Measurements from ENCODE around the gene STK32B. TPM values are rescaled to one million over a fixed set of nuclear protein-coding genes. Genes with fewer than 3 reads are reported as not detected.
"Not testable (repeated sequence)": the region's sequence is repeated elsewhere in the genome, so short reads cannot be mapped to it uniquely, and the experiment has no call there.

The STK32B gene
- total RNA-seq, 1 experiment from 2014 or later: 15.1 TPM

DNA sequence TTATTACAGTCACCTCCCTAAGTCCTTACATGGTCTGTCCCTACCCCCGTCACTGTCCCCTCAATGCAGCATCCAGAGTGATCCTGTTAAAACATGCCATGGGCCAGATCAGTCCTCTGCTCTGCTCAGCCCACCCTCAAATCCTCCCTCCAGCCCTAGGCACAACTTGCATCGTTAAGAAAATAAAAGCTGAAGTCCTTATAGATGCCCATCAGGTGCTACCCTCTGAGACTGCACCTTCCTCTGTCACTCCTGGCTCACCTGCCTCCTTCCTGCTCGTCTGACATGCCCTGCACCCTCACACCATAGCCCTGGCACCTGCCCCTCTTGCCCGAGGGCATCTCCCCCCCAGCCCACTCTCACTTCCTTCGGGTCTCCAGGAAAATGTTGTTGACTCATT lies 4.1 kb downstream of the STK32B start:
- Histone ChIP-seq H3K4me1 (ENCODE audit: insufficient read depth, low read length, poor library complexity, severe bottlenecking) (peaks cover 5% of the 10 kb centered on the region), H3K9me3 (ENCODE audit: low read depth, low read length, poor library complexity, severe bottlenecking) (no peaks in the 10 kb centered on the region), H3K36me3 (ENCODE audit: insufficient read depth, low read length, poor library complexity, severe bottlenecking) (no peaks in the 10 kb centered on the region), H3K27me3 (replicated peaks; ENCODE audit: insufficient read depth, low read depth, low read length, poor library complexity) (peaks cover 5% of the 10 kb centered on the region), H3K27ac (ENCODE audit: low read depth, low read length, poor library complexity, severe bottlenecking) (no peak overlapping the region), H3K4me3 (ENCODE audit: low read depth, low read length, poor library complexity, severe bottlenecking) (no peak overlapping the region)
- TF ChIP-seq, protein P1, sequence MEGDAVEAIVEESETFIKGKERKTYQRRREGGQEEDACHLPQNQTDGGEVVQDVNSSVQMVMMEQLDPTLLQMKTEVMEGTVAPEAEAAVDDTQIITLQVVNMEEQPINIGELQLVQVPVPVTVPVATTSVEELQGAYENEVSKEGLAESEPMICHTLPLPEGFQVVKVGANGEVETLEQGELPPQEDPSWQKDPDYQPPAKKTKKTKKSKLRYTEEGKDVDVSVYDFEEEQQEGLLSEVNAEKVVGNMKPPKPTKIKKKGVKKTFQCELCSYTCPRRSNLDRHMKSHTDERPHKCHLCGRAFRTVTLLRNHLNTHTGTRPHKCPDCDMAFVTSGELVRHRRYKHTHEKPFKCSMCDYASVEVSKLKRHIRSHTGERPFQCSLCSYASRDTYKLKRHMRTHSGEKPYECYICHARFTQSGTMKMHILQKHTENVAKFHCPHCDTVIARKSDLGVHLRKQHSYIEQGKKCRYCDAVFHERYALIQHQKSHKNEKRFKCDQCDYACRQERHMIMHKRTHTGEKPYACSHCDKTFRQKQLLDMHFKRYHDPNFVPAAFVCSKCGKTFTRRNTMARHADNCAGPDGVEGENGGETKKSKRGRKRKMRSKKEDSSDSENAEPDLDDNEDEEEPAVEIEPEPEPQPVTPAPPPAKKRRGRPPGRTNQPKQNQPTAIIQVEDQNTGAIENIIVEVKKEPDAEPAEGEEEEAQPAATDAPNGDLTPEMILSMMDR (conservative IDR thresholded peaks at IDR 0.05; ENCODE audit: low read depth, low read length): no peak
- TF ChIP-seq EZH2 (IDR thresholded peaks at IDR 0.05; ENCODE audit: borderline replicate concordance, low read depth, low read length, poor library complexity, severe bottlenecking): no peak
- no TSS peak for BruUV-seq (replicated peaks)
- DNase-seq (ENCODE audit: low spot score): no peak
- ChIA-PET CTCF (no interaction called here), POLR2A (ENCODE audit: low non-redundant PET) (no interaction called here)
- intact Hi-C loops (cut with micrococcal nuclease; ENCODE audit: unreplicated experiment): loop anchor here (10.0 kb wide), 1 partner anchor 169 kb away; no protein-coding TSS in a partner anchor

DNA sequence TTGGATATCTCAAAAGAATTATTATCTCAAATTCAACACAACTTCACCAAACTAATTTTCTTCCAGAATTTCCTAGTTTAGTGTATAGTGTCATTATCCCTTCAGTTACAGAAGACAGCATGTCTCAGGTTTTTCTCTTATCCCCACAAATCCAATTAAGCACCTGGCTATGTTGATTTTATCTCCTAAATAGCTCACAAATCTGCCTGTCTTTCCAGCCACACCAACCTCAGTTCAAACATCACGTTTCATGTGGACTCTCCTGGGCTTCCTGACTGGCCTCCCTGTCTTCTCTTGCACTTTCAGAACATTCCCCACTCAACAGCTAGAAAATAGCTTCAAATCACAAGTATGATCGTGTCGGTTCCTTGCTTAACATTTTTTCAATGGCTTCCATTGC lies 14.8 kb downstream of the STK32B start:
- H3K4me3 ChIP-seq (ENCODE audit: low read depth, low read length, poor library complexity, severe bottlenecking): no peak overlapping the region
- H3K9me3 ChIP-seq (ENCODE audit: low read depth, low read length, poor library complexity, severe bottlenecking): no peaks in the 10 kb centered on the region
- DNase-seq (ENCODE audit: low spot score): no peak
- CTCF ChIA-PET: no interaction called here
- BruUV-seq (replicated peaks): no TSS peak
- H3K27ac ChIP-seq (ENCODE audit: low read depth, low read length, poor library complexity, severe bottlenecking): no peak overlapping the region
- H3K36me3 ChIP-seq (ENCODE audit: insufficient read depth, low read length, poor library complexity, severe bottlenecking): no peaks in the 10 kb centered on the region
- POLR2A ChIA-PET (ENCODE audit: low non-redundant PET): no interaction called here
- TF ChIP-seq EZH2 (IDR thresholded peaks at IDR 0.05; ENCODE audit: borderline replicate concordance, low read depth, low read length, poor library complexity, severe bottlenecking): no peak
- TF ChIP-seq, protein P1 (conservative IDR thresholded peaks at IDR 0.05; ENCODE audit: low read depth, low read length): no peak
- H3K27me3 ChIP-seq (replicated peaks; ENCODE audit: insufficient read depth, low read depth, low read length, poor library complexity): no peaks in the 10 kb centered on the region
- intact Hi-C loops (cut with micrococcal nuclease; ENCODE audit: unreplicated experiment): no loop called here
- H3K4me1 ChIP-seq (ENCODE audit: insufficient read depth, low read length, poor library complexity, severe bottlenecking): no peaks in the 10 kb centered on the region

DNA sequence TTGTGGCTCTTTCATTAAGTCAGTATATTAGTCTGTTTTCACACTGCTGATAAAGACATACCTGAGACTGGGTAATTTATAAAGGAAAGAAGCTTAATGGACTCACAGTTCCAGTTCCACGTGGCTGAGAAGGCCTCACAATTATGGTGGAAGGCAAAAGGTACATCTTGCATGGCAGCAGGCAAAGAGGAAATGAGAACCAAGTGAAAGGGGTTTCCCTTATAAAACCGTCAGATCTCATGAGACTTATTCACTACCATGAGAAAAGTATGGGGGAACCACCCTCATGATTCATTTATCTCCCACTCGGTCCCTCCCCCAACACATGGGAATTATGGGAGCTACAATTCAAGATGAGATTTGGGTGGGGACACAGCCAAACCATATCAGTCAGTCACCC lies 15.7 kb downstream of the STK32B start:
- POLR2A ChIA-PET (ENCODE audit: low non-redundant PET); H3K4me3 ChIP-seq (ENCODE audit: low read depth, low read length, poor library complexity, severe bottlenecking); DNase-seq (ENCODE audit: low spot score); H3K27ac ChIP-seq (ENCODE audit: low read depth, low read length, poor library complexity, severe bottlenecking); intact Hi-C loops (cut with micrococcal nuclease; ENCODE audit: unreplicated experiment); H3K27me3 ChIP-seq (replicated peaks; ENCODE audit: insufficient read depth, low read depth, low read length, poor library complexity); CTCF ChIA-PET; H3K4me1 ChIP-seq (ENCODE audit: insufficient read depth, low read length, poor library complexity, severe bottlenecking); H3K9me3 ChIP-seq (ENCODE audit: low read depth, low read length, poor library complexity, severe bottlenecking); H3K36me3 ChIP-seq (ENCODE audit: insufficient read depth, low read length, poor library complexity, severe bottlenecking); BruUV-seq (replicated peaks): not testable (repeated sequence)

DNA sequence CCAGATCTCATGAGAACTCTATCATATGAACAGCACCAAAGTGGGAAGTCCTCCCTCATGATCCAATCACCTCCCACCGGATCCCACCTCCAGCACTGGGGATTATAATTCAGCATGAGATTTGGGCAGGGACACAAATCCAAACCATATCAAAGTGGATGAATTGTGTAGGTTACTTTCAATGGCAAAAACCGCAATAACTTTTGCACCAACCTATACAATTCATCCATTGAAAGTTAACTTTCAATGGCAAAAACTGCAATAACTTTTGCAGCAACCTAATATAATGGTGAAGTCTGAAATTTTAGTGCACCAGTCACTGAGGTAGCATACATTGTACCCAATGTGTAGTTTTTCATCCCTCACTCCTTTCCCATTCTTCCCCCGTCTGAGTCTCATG lies 16.6 kb downstream of the STK32B start:
- ChIA-PET POLR2A (ENCODE audit: low non-redundant PET) (no interaction called here), CTCF (no interaction called here)
- no TSS peak for BruUV-seq (replicated peaks)
- Histone ChIP-seq H3K4me1 (ENCODE audit: insufficient read depth, low read length, poor library complexity, severe bottlenecking) (no peaks in the 10 kb centered on the region), H3K27ac (ENCODE audit: low read depth, low read length, poor library complexity, severe bottlenecking) (no peak overlapping the region), H3K36me3 (ENCODE audit: insufficient read depth, low read length, poor library complexity, severe bottlenecking) (no peaks in the 10 kb centered on the region), H3K4me3 (ENCODE audit: low read depth, low read length, poor library complexity, severe bottlenecking) (no peak overlapping the region), H3K9me3 (ENCODE audit: low read depth, low read length, poor library complexity, severe bottlenecking) (no peaks in the 10 kb centered on the region), H3K27me3 (replicated peaks; ENCODE audit: insufficient read depth, low read depth, low read length, poor library complexity) (no peaks in the 10 kb centered on the region)
- intact Hi-C loops (cut with micrococcal nuclease; ENCODE audit: unreplicated experiment): no loop called here
- no peak for TF ChIP-seq EZH2 (IDR thresholded peaks at IDR 0.05; ENCODE audit: borderline replicate concordance, low read depth, low read length, poor library complexity, severe bottlenecking)
- TF ChIP-seq, protein P1 (conservative IDR thresholded peaks at IDR 0.05; ENCODE audit: low read depth, low read length): no peak
- DNase-seq (ENCODE audit: low spot score): no peak

Data from A673 (cell line).